Mesenchymal stem cell (in vitro differentiated cells and primary cell): Measurements from ENCODE around the gene HSD17B14.
"Not testable (repeated sequence)": the region's sequence is repeated elsewhere in the genome, so short reads cannot be mapped to it uniquely, and the experiment has no call there.

Source experiments
- DNase-seq: peaks from one replicate; pipeline ENCODE4 v3.0.0-alpha.2; 2013
- H2AFZ ChIP-seq: one replicate; pipeline ENCODE4 v1.6.1; 2013; ENCODE audit warnings: low read depth, mild to moderate bottlenecking, control low read depth, inconsistent platforms, low read length, moderate library complexity
- H2AK5ac ChIP-seq: 2 replicates; pipeline ENCODE4 v1.6.1; 2013; ENCODE audit warnings: low read length, moderate library complexity, mild to moderate bottlenecking, inconsistent platforms; ENCODE audit not compliant: severe bottlenecking
- H2BK120ac ChIP-seq: one replicate; pipeline ENCODE4 v1.6.1; 2013; ENCODE audit warnings: low read depth, mild to moderate bottlenecking, inconsistent platforms, low read length, moderate library complexity
- H2BK12ac ChIP-seq, 2 experiments: one replicate each; pipeline ENCODE4 v1.6.1; 2013; ENCODE audit warnings: inconsistent platforms in 2 of 2, low read length in 2 of 2, mild to moderate bottlenecking in 2 of 2, moderate library complexity in 2 of 2, control low read depth in 1 of 2
- H2BK15ac ChIP-seq: one replicate; pipeline ENCODE4 v1.6.1; 2013; ENCODE audit warnings: mild to moderate bottlenecking, low read depth, inconsistent platforms; ENCODE audit not compliant: poor library complexity, severe bottlenecking
- H2BK5ac ChIP-seq: 2 replicates; pipeline ENCODE4 v1.6.1; 2013; ENCODE audit warnings: low read depth, mild to moderate bottlenecking, low read length, control low read depth, inconsistent platforms; ENCODE audit not compliant: poor library complexity, severe bottlenecking
- H3K14ac ChIP-seq, 2 experiments: one replicate each; pipeline ENCODE4 v1.6.1; 2013; ENCODE audit warnings: inconsistent platforms in 2 of 2, low read length in 2 of 2, control low read depth in 1 of 2, mild to moderate bottlenecking in 1 of 2, moderate library complexity in 1 of 2
- H3K18ac ChIP-seq, 2 experiments: one replicate each; pipeline ENCODE4 v1.6.1; 2013; ENCODE audit warnings: inconsistent platforms in 2 of 2, low read length in 2 of 2, control low read depth in 1 of 2, low read depth in 1 of 2, mild to moderate bottlenecking in 1 of 2
- H3K23ac ChIP-seq, 2 experiments: one replicate each; pipeline ENCODE4 v1.6.1; 2013; ENCODE audit warnings: inconsistent platforms in 2 of 2, low read length in 2 of 2, mild to moderate bottlenecking in 2 of 2, moderate library complexity in 2 of 2, control low read depth in 1 of 2
- H3K27ac ChIP-seq: 2 replicates; pipeline ENCODE4 v1.5.1; 2013; ENCODE audit warnings: mild to moderate bottlenecking, moderate library complexity, low read length, control low read depth, inconsistent platforms; ENCODE audit not compliant: poor library complexity, severe bottlenecking
- H3K27me3 ChIP-seq, 2 experiments: 2 replicates each; pipeline versions ENCODE4 v1.6.1 to v1.7.0; 2013; ENCODE audit warnings: low read length in 2 of 2, mild to moderate bottlenecking in 2 of 2, moderate library complexity in 2 of 2, control low read depth in 1 of 2, inconsistent platforms in 1 of 2; ENCODE audit not compliant: control insufficient read depth in 1 of 2, insufficient read depth in 1 of 2
- H3K36me3 ChIP-seq, 2 experiments: 2 replicates each; pipeline versions ENCODE4 v1.6.1 to v1.7.0; 2013; ENCODE audit warnings: low read length in 2 of 2, control low read depth in 1 of 2, inconsistent platforms in 1 of 2, low read depth in 1 of 2, mild to moderate bottlenecking in 1 of 2; ENCODE audit not compliant: insufficient read depth in 2 of 2, control insufficient read depth in 1 of 2
- H3K4ac ChIP-seq, 2 experiments: one replicate each; pipeline ENCODE4 v1.6.1; 2013; ENCODE audit warnings: inconsistent platforms in 2 of 2, low read length in 2 of 2, mild to moderate bottlenecking in 2 of 2, moderate library complexity in 2 of 2, control low read depth in 1 of 2, low read depth in 1 of 2
- H3K4me1 ChIP-seq: 2 replicates; pipeline ENCODE4 v1.6.1; 2013; ENCODE audit warnings: low read depth, low read length, control low read depth; ENCODE audit not compliant: control insufficient read depth, insufficient read depth
- H3K4me2 ChIP-seq: 2 replicates; pipeline ENCODE4 v1.6.1; 2013; ENCODE audit warnings: low read length, mild to moderate bottlenecking, inconsistent platforms; ENCODE audit not compliant: poor library complexity, severe bottlenecking
- H3K4me3 ChIP-seq, 2 experiments: 2 replicates each; pipeline versions ENCODE4 v1.5.1 to v1.7.0; 2013; ENCODE audit warnings: low read length in 2 of 2, mild to moderate bottlenecking in 2 of 2, control low read depth in 1 of 2, low read depth in 1 of 2; ENCODE audit not compliant: insufficient read depth in 1 of 2
- H3K79me1 ChIP-seq: replicated peaks from 2 replicates; pipeline ENCODE4 v1.6.1; 2013; ENCODE audit warnings: mild to moderate bottlenecking, control low read depth, low read length, inconsistent platforms; ENCODE audit not compliant: poor library complexity, severe bottlenecking
- H3K9ac ChIP-seq: 2 replicates; pipeline ENCODE4 v1.7.0; 2013; ENCODE audit warnings: mild to moderate bottlenecking, low read length, moderate library complexity
- H3K9me3 ChIP-seq: 2 replicates; pipeline ENCODE4 v1.7.0; 2013; ENCODE audit warnings: mild to moderate bottlenecking, low read length; ENCODE audit not compliant: control insufficient read depth
- H4K8ac ChIP-seq: one replicate; pipeline ENCODE4 v1.6.1; 2013; ENCODE audit warnings: inconsistent platforms, mild to moderate bottlenecking, low read length, moderate library complexity
- H4K91ac ChIP-seq: one replicate; pipeline ENCODE4 v1.6.1; 2013; ENCODE audit warnings: mild to moderate bottlenecking, low read length, inconsistent platforms
- WGBS: methylation state at CpG from one replicate; pipeline ENCODE4 v1.1.7; 2013; ENCODE audit warnings: mixed read lengths; 5-methylcytosine and 5-hydroxymethylcytosine counted together

Gene HSD17B14

GRCh38 chr19:48876043-48876981, 40.0 kb upstream of the HSD17B14 start:
- Histone ChIP-seq H2BK12ac (peak overlapping the region in 1 of 2 experiments; percentile 26), H3K36me3 (peaks cover 48 to 69% of the 10 kb centered on the region in 2 experiments), H3K9ac (peak overlapping the region; percentile 98), H3K4me1 (peaks cover 27% of the 10 kb centered on the region), H3K4ac (peak overlapping the region in 1 of 2 experiments; percentile 15), H3K4me3 (peak overlapping the region in 1 of 2 experiments; percentile 87), H3K27ac (peak overlapping the region; percentile 88), H3K4me2 (peak overlapping the region; percentile 78), H3K18ac (peak overlapping the region; percentile 43 to 49), H3K79me1 (peaks cover 13% of the 10 kb centered on the region)
- H4K8ac ChIP-seq, H2AK5ac ChIP-seq, H2BK15ac ChIP-seq, H3K14ac ChIP-seq, H3K23ac ChIP-seq, H2BK120ac ChIP-seq, H3K9me3 ChIP-seq, H2AFZ ChIP-seq, H3K27me3 ChIP-seq, H4K91ac ChIP-seq, H2BK5ac ChIP-seq: not testable (repeated sequence)
- peak; percentile 71 for DNase-seq
- WGBS: 62% methylated on average over 26 of the region's 30 CpGs

- 7% methylated on average over 10 of the region's 17 CpGs for WGBS
Observed at GRCh38 chr19:48874303-48875135, 38.2 kb upstream of the HSD17B14 start.

GRCh38 chr19:48873476-48874302, 37.4 kb upstream of the HSD17B14 start:
- no peak overlapping the region for H2BK15ac ChIP-seq
- H3K18ac ChIP-seq: peak overlapping the region; percentile 60 to 95
- no peak overlapping the region for H2BK12ac ChIP-seq
- peak overlapping the region; percentile 10 for H2BK5ac ChIP-seq
- no peak overlapping the region for H3K23ac ChIP-seq
- peaks cover 29% of the 10 kb centered on the region for H3K4me1 ChIP-seq
- H3K4me2 ChIP-seq: peak overlapping the region; percentile 78
- H2AFZ ChIP-seq: no peak overlapping the region
- H3K4ac ChIP-seq: peak overlapping the region in 1 of 2 experiments; percentile 20
- peaks cover 44 to 55% of the 10 kb centered on the region in 2 experiments for H3K36me3 ChIP-seq
- H3K27ac ChIP-seq: peak overlapping the region; percentile 85
- H3K9ac ChIP-seq: peak overlapping the region; percentile 98
- H3K9me3 ChIP-seq: no peaks in the 10 kb centered on the region
- H3K79me1 ChIP-seq: peaks cover 8% of the 10 kb centered on the region
- H3K14ac ChIP-seq: no peak overlapping the region
- H3K27me3 ChIP-seq: no peaks in the 10 kb centered on the region
- peak overlapping the region; percentile 1 for H2AK5ac ChIP-seq
- peak; percentile 43 for DNase-seq
- peak overlapping the region; percentile 19 for H4K8ac ChIP-seq
- no peak overlapping the region for H2BK120ac ChIP-seq
- H4K91ac ChIP-seq: peak overlapping the region; percentile 43
- peak overlapping the region; percentile 72 to 87 for H3K4me3 ChIP-seq
- WGBS: 63% methylated on average over 10 of the region's 14 CpGs

More at GRCh38 chr19:48874303-48875135, 38.2 kb upstream of the HSD17B14 start:
- Histone ChIP-seq H3K14ac (peak overlapping the region in 1 of 2 experiments; percentile 8), H3K4me3 (peak overlapping the region; percentile 57 to 87), H3K36me3 (peaks cover 48 to 64% of the 10 kb centered on the region in 2 experiments), H4K8ac (no peak overlapping the region), H3K27ac (peak overlapping the region; percentile 88), H3K18ac (peak overlapping the region; percentile 37 to 85), H3K4me1 (peaks cover 27% of the 10 kb centered on the region), H2BK15ac (peak overlapping the region; percentile 86), H3K9ac (peak overlapping the region; percentile 98), H3K79me1 (peaks cover 10% of the 10 kb centered on the region), H3K27me3 (no peaks in the 10 kb centered on the region), H3K23ac (peak overlapping the region in 1 of 2 experiments; percentile 9), H3K4ac (peak overlapping the region in 1 of 2 experiments; percentile 69), H2BK12ac (no peak overlapping the region), H2AK5ac (no peak overlapping the region), H3K9me3 (no peaks in the 10 kb centered on the region), H2BK120ac (peak overlapping the region; percentile 13), H3K4me2 (peak overlapping the region; percentile 78), H4K91ac (peak overlapping the region; percentile 41), H2BK5ac (no peak overlapping the region), H2AFZ (no peak overlapping the region)
- DNase-seq: peak; percentile 79
